Ovary (tissue), 3 donors: ENCODE data around the gene AMIGO1.

Experiments used
- CTCF ChIP-seq, 3 donors: fragments of 450-650 bp in 2 of 3; fragments of 200-600 bp in 1 of 3; IDR thresholded peaks; one replicate each; pipeline versions ENCODE4 v1.5.1 to v1.8.0; 2016 to 2022; ENCODE audit warnings: antibody characterized with exemption in 3 of 3, mild to moderate bottlenecking in 1 of 3
- POLR2A ChIP-seq: fragments of 450-650 bp; IDR thresholded peaks from one replicate; pipeline ENCODE4 v1.6.1; 2017; ENCODE audit warnings: antibody characterized with exemption, mild to moderate bottlenecking, moderate library complexity
- donor health status: DM: no; HTN: no; CAD: no.

- no peak for TF ChIP-seq CTCF (IDR thresholded peaks at IDR 0.05)
- TF ChIP-seq POLR2A: no peak
These were observed 29.6 kb downstream of the AMIGO1 start for GRCh38 chr1:109479901-109480300.
